ENCODE data around the gene CLASP2.
"Not testable (repeated sequence)": the region's sequence is repeated elsewhere in the genome, so short reads cannot be mapped to it uniquely, and the experiment has no call there.

Gene CLASP2

GRCh38 chr3:33663042-33663441 is 55.0 kb downstream of the CLASP2 start:
- Histone ChIP-seq H3K4me3 (ENCODE audit: low read depth in 1 of 2, low read length in 2 of 2) (no peak overlapping the region), H3K27me3 (ENCODE audit: control insufficient read depth in 1 of 2, insufficient read depth in 2 of 2, low read length in 2 of 2) (no peaks in the 10 kb centered on the region), H3K4me1 (ENCODE audit: control insufficient read depth in 1 of 2, insufficient read depth in 2 of 2, low read length in 2 of 2) (peaks cover 19% of the 10 kb centered on the region in 2 donors), H3K36me3 (ENCODE audit: control insufficient read depth in 1 of 2, insufficient read depth in 2 of 2, low read length in 2 of 2) (no peaks in the 10 kb centered on the region), H3K27ac (ENCODE audit: low read depth, low read length) (no peak overlapping the region), H3K9me3 (ENCODE audit: control insufficient read depth in 1 of 2, low read length in 2 of 2) (no peaks in the 10 kb centered on the region), H3K9ac (ENCODE audit: low read depth in 1 of 2, low read length in 2 of 2) (no peak overlapping the region)

- Histone ChIP-seq H3K4me3 (ENCODE audit: low read depth in 1 of 2, low read length in 2 of 2) (peak overlapping the region; percentile 69 to 79), H3K27ac (ENCODE audit: low read depth, low read length) (peak overlapping the region; percentile 42), H3K4me1 (ENCODE audit: control insufficient read depth in 1 of 2, insufficient read depth in 2 of 2, low read length in 2 of 2) (peaks cover 19% of the 10 kb centered on the region in 2 donors), H3K9me3 (ENCODE audit: control insufficient read depth in 1 of 2, low read length in 2 of 2) (no peaks in the 10 kb centered on the region), H3K9ac (ENCODE audit: low read depth in 1 of 2, low read length in 2 of 2) (peak overlapping the region; percentile 30 to 60), H3K36me3 (ENCODE audit: control insufficient read depth in 1 of 2, insufficient read depth in 2 of 2, low read length in 2 of 2) (no peaks in the 10 kb centered on the region), H3K27me3 (ENCODE audit: control insufficient read depth in 1 of 2, insufficient read depth in 2 of 2, low read length in 2 of 2) (no peaks in the 10 kb centered on the region)
Observed at GRCh38 chr3:33659856-33660434, 58.1 kb downstream of the CLASP2 start.

DNA sequence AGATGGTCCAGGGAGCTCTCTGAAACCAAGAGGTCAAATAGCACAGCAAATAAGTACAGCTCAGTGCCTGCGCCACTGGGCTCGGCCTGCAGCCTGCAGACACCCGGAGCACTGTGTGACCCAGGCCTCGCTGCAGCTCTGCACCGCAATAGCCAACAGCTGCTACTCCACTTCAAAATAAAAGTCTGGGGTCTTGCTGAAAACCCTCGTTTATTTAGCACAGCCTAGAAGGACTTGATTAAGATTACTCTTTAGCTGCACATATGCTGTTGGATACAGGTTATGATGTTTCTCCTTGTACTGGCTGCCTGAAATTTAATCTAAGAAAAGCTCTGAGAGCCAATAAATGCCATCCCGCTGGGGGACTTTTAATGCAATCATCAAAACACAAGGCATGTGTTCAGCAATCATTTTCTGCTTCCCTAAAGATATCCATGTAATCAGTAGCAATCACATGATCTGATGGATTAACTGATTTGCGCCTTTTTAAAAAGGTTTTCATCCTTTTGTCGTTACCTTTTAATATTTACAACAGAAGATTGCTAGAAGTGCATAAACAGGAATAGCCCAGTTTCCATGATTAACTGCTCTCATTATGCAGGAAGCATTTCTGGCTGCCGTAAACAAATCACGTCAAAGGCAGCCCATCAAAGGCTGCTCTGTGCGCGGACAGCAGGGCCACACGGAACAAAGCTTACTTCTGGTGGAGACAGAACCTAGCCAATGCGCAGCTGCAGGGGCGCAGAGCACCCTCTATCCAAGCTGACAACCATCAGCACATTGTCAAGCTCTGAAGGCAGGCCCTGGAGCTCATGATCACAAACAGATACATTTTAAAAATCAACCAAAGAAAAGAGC is 58.8 kb downstream of the CLASP2 start:
- Histone ChIP-seq H3K4me1 (ENCODE audit: control insufficient read depth in 1 of 2, insufficient read depth in 2 of 2, low read length in 2 of 2) (peaks cover 19% of the 10 kb centered on the region in 2 donors), H3K9me3 (ENCODE audit: control insufficient read depth in 1 of 2, low read length in 2 of 2) (no peaks in the 10 kb centered on the region), H3K36me3 (ENCODE audit: control insufficient read depth in 1 of 2, insufficient read depth in 2 of 2, low read length in 2 of 2) (no peaks in the 10 kb centered on the region), H3K4me3 (ENCODE audit: low read depth in 1 of 2, low read length in 2 of 2) (peak overlapping the region; percentile 69 to 79), H3K9ac (ENCODE audit: low read depth in 1 of 2, low read length in 2 of 2) (peak overlapping the region; percentile 48 to 60), H3K27me3 (ENCODE audit: control insufficient read depth in 1 of 2, insufficient read depth in 2 of 2, low read length in 2 of 2) (no peaks in the 10 kb centered on the region), H3K27ac (ENCODE audit: low read depth, low read length) (peak overlapping the region; percentile 59)

GRCh38 chr3:33658621-33658990 is 59.4 kb downstream of the CLASP2 start:
- Histone ChIP-seq H3K27ac (ENCODE audit: low read depth, low read length) (peak overlapping the region; percentile 59), H3K4me3 (ENCODE audit: low read depth in 1 of 2, low read length in 2 of 2) (peak overlapping the region; percentile 69 to 79), H3K27me3 (ENCODE audit: control insufficient read depth in 1 of 2, insufficient read depth in 2 of 2, low read length in 2 of 2) (no peaks in the 10 kb centered on the region), H3K4me1 (ENCODE audit: control insufficient read depth in 1 of 2, insufficient read depth in 2 of 2, low read length in 2 of 2) (peaks cover 19% of the 10 kb centered on the region in 2 donors), H3K9me3 (ENCODE audit: control insufficient read depth in 1 of 2, low read length in 2 of 2) (no peaks in the 10 kb centered on the region), H3K9ac (ENCODE audit: low read depth in 1 of 2, low read length in 2 of 2) (peak overlapping the region; percentile 48 to 60), H3K36me3 (ENCODE audit: control insufficient read depth in 1 of 2, insufficient read depth in 2 of 2, low read length in 2 of 2) (no peaks in the 10 kb centered on the region)

GRCh38 chr3:33658039-33658438 is 60.0 kb downstream of the CLASP2 start:
- Histone ChIP-seq H3K4me1 (ENCODE audit: control insufficient read depth in 1 of 2, insufficient read depth in 2 of 2, low read length in 2 of 2) (peaks cover 19% of the 10 kb centered on the region in 2 donors), H3K27me3 (ENCODE audit: control insufficient read depth in 1 of 2, insufficient read depth in 2 of 2, low read length in 2 of 2) (no peaks in the 10 kb centered on the region), H3K4me3 (ENCODE audit: low read depth in 1 of 2, low read length in 2 of 2) (peak overlapping the region in 1 of 2 donors; percentile 69), H3K9ac (ENCODE audit: low read depth in 1 of 2, low read length in 2 of 2) (peak overlapping the region in 1 of 2 donors; percentile 60), H3K36me3 (ENCODE audit: control insufficient read depth in 1 of 2, insufficient read depth in 2 of 2, low read length in 2 of 2) (no peaks in the 10 kb centered on the region), H3K9me3 (ENCODE audit: control insufficient read depth in 1 of 2, low read length in 2 of 2) (no peaks in the 10 kb centered on the region), H3K27ac (ENCODE audit: low read depth, low read length) (no peak overlapping the region)

DNA sequence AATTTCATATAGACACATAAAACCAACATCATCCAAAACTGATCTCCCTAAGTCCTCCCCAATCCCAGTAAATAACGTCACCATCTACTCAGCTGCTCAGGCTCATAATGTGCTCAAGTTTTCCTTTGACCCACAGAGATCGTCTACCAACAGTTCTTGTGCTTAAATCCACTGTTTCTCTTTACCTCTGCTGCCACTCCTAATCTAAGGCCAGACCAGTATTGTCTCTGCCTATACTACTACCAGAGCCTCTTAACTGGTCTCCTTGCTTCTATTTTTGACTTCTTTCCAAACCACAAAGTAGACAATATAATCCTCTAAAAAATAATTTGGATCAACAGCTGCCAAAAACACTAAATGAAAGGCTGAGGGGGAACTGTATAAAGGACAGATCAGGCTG is 65.3 kb downstream of the CLASP2 start:
- Histone ChIP-seq H3K27ac (ENCODE audit: low read depth, low read length) (no peak overlapping the region), H3K36me3 (ENCODE audit: control insufficient read depth in 1 of 2, insufficient read depth in 2 of 2, low read length in 2 of 2) (no peaks in the 10 kb centered on the region), H3K4me1 (ENCODE audit: control insufficient read depth in 1 of 2, insufficient read depth in 2 of 2, low read length in 2 of 2) (no peaks in the 10 kb centered on the region), H3K9ac (ENCODE audit: low read depth in 1 of 2, low read length in 2 of 2) (no peak overlapping the region), H3K27me3 (ENCODE audit: control insufficient read depth in 1 of 2, insufficient read depth in 2 of 2, low read length in 2 of 2) (no peaks in the 10 kb centered on the region), H3K4me3 (ENCODE audit: low read depth in 1 of 2, low read length in 2 of 2) (no peak overlapping the region), H3K9me3 (ENCODE audit: control insufficient read depth in 1 of 2, low read length in 2 of 2) (no peaks in the 10 kb centered on the region)

DNA sequence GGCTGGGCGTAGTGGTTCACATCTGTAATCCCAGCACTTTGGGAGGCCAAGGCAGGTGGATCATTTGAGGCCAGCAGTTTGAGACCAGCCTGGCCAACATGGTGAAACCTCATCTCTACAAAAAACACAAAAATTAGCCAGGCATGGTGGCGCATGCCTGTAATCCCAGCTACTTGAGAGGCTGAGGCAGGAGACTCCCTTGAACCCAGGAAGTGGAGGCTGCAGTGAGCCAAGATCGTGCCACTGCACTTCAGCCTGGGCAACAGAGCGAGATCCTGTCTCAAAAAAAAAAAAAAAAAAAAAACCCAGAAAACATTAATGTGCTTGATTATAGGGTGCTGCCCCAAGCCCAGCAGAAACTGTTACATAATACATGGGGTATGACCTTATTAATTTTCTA is 67.0 kb downstream of the CLASP2 start:
- H3K4me1 ChIP-seq (ENCODE audit: control insufficient read depth in 1 of 2, insufficient read depth in 2 of 2, low read length in 2 of 2) = not testable (repeated sequence)

GRCh38 chr3:33650495-33650894 is 67.6 kb downstream of the CLASP2 start:
- Histone ChIP-seq H3K9ac (ENCODE audit: low read depth in 1 of 2, low read length in 2 of 2) (no peak overlapping the region), H3K36me3 (ENCODE audit: control insufficient read depth in 1 of 2, insufficient read depth in 2 of 2, low read length in 2 of 2) (no peaks in the 10 kb centered on the region), H3K4me3 (ENCODE audit: low read depth in 1 of 2, low read length in 2 of 2) (no peak overlapping the region), H3K9me3 (ENCODE audit: control insufficient read depth in 1 of 2, low read length in 2 of 2) (no peaks in the 10 kb centered on the region), H3K27me3 (ENCODE audit: control insufficient read depth in 1 of 2, insufficient read depth in 2 of 2, low read length in 2 of 2) (no peaks in the 10 kb centered on the region), H3K27ac (ENCODE audit: low read depth, low read length) (no peak overlapping the region), H3K4me1 (ENCODE audit: control insufficient read depth in 1 of 2, insufficient read depth in 2 of 2, low read length in 2 of 2) (no peaks in the 10 kb centered on the region)

More for the DNA sequence above, 67.0 kb downstream of the CLASP2 start:
- not testable (repeated sequence) for H3K27ac ChIP-seq (ENCODE audit: low read depth, low read length); H3K9ac ChIP-seq (ENCODE audit: low read depth in 1 of 2, low read length in 2 of 2); H3K36me3 ChIP-seq (ENCODE audit: control insufficient read depth in 1 of 2, insufficient read depth in 2 of 2, low read length in 2 of 2); H3K27me3 ChIP-seq (ENCODE audit: control insufficient read depth in 1 of 2, insufficient read depth in 2 of 2, low read length in 2 of 2); H3K9me3 ChIP-seq (ENCODE audit: control insufficient read depth in 1 of 2, low read length in 2 of 2); H3K4me3 ChIP-seq (ENCODE audit: low read depth in 1 of 2, low read length in 2 of 2)

- Histone ChIP-seq H3K36me3 (ENCODE audit: control insufficient read depth in 1 of 2, insufficient read depth in 2 of 2, low read length in 2 of 2) (peaks cover 0 to 3% of the 10 kb centered on the region in 2 donors), H3K27ac (ENCODE audit: low read depth, low read length) (no peak overlapping the region), H3K4me1 (ENCODE audit: control insufficient read depth in 1 of 2, insufficient read depth in 2 of 2, low read length in 2 of 2) (no peaks in the 10 kb centered on the region), H3K27me3 (ENCODE audit: control insufficient read depth in 1 of 2, insufficient read depth in 2 of 2, low read length in 2 of 2) (no peaks in the 10 kb centered on the region), H3K9ac (ENCODE audit: low read depth in 1 of 2, low read length in 2 of 2) (no peak overlapping the region), H3K9me3 (ENCODE audit: control insufficient read depth in 1 of 2, low read length in 2 of 2) (no peaks in the 10 kb centered on the region), H3K4me3 (ENCODE audit: low read depth in 1 of 2, low read length in 2 of 2) (no peak overlapping the region)
Observed at GRCh38 chr3:33648793-33649192, 69.3 kb downstream of the CLASP2 start.

- no peaks in the 10 kb centered on the region for H3K9me3 ChIP-seq (ENCODE audit: control insufficient read depth in 1 of 2, low read length in 2 of 2)
- no peak overlapping the region for H3K9ac ChIP-seq (ENCODE audit: low read depth in 1 of 2, low read length in 2 of 2)
- no peak overlapping the region for H3K4me3 ChIP-seq (ENCODE audit: low read depth in 1 of 2, low read length in 2 of 2)
- no peaks in the 10 kb centered on the region for H3K4me1 ChIP-seq (ENCODE audit: control insufficient read depth in 1 of 2, insufficient read depth in 2 of 2, low read length in 2 of 2)
- H3K27ac ChIP-seq (ENCODE audit: low read depth, low read length) = no peak overlapping the region
- no peaks in the 10 kb centered on the region for H3K27me3 ChIP-seq (ENCODE audit: control insufficient read depth in 1 of 2, insufficient read depth in 2 of 2, low read length in 2 of 2)
- H3K36me3 ChIP-seq (ENCODE audit: control insufficient read depth in 1 of 2, insufficient read depth in 2 of 2, low read length in 2 of 2) = peaks cover 0 to 3% of the 10 kb centered on the region in 2 donors
Observed at GRCh38 chr3:33646406-33646805, 71.6 kb downstream of the CLASP2 start.
